Spleen (tissue), 7 donors: ENCODE results near the gene PCBP3.

ENCODE experiments used
- POLR2AphosphoS5 ChIP-seq, 3 donors: sonication (generic); formaldehyde crosslinking; IDR thresholded peaks; one replicate each; pipeline ENCODE4 v1.5.1; 2017; ENCODE audit warnings: antibody characterized with exemption in 3 of 3
- TF ChIP-seq, protein P1 (sequence below), 11 experiments: fragments of 200-600 bp in 7 of 11; fragments of 450-650 bp in 4 of 11; sonication (generic) in 4 of 11; IDR thresholded peaks in 8 of 11; conservative IDR thresholded peaks in 3 of 11; 1 replicate in 7 of 11; 2 replicates in 4 of 11; pipeline versions ENCODE4 v1.4.0 to v1.8.0; 2016 to 2021; ENCODE audit warnings: antibody characterized with exemption in 11 of 11, inconsistent platforms in 4 of 11, mild to moderate bottlenecking in 1 of 11
- donor health status: DM: no; HTN: no; CAD: no; lungs with moderate emphysema.
- donor health status: DM: no; HTN: no; CAD: no.
- donor health status: DM: no; HTN: no; CAD: no.

DNA sequence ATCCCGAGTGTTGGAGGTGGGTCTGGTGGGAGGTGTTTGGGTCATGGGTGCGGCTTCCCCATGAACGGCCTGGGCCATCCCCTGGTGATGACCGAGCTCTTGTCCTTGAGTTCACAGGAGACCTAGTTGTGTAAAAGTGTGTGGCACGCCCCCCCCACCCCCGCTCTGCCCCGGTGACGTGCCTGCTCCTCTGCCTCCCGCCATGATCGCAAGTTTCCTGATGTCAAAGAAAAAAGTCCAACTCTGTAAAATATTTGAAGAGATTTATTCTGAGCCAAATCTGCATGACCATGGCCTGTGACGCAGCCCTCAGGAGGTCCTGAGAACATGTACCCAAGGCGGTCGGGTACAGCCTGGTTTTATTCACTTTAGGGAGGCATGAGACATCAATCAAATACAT lies 212.9 kb downstream of the PCBP3 start:
- TF ChIP-seq POLR2AphosphoS5 (IDR thresholded peaks at IDR 0.05): no peak
- TF ChIP-seq, protein P1, sequence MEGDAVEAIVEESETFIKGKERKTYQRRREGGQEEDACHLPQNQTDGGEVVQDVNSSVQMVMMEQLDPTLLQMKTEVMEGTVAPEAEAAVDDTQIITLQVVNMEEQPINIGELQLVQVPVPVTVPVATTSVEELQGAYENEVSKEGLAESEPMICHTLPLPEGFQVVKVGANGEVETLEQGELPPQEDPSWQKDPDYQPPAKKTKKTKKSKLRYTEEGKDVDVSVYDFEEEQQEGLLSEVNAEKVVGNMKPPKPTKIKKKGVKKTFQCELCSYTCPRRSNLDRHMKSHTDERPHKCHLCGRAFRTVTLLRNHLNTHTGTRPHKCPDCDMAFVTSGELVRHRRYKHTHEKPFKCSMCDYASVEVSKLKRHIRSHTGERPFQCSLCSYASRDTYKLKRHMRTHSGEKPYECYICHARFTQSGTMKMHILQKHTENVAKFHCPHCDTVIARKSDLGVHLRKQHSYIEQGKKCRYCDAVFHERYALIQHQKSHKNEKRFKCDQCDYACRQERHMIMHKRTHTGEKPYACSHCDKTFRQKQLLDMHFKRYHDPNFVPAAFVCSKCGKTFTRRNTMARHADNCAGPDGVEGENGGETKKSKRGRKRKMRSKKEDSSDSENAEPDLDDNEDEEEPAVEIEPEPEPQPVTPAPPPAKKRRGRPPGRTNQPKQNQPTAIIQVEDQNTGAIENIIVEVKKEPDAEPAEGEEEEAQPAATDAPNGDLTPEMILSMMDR (IDR thresholded peaks at IDR 0.05 in 8 of 11, conservative IDR thresholded peaks at IDR 0.05 in 3 of 11): no peak
